Measurements from ENCODE around the gene SMYD1.

Gene SMYD1

DNA sequence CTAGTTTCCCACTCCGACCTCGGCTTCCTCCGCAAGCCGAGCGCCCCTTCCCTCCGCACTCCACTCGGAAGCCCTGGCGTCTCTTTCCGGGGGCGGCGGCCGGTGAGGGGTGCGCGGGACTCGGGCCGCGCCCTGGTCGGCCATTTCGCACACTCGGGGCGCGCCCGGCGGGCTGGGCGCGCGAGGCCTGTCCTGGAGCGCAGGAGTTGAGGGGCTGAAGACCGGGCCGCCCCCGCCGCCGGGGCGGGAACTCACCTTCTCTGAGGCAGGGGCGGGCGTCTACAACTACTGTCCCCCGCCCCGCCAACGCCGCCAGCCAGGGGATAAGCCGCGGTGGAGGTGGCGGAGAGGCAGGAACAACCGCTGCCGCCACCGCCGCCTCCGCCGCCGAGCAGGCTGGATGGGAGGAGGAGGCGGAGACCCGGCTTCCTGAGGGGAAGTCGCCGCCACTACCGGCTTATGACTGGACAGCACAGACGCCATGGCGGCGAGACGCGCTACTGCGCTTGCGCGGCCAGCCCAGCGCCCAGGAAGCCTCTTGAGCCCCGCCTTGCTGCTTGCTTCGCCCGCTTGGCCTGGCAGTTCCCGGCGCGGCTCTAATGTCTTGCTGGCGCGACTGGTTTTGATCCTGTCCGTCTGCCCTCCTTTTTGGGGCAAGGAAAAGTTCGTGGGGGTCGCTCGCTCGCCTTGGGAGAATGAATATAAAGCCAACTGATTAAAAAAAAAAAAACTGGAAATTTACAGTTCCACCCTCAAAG lies 12.1 kb upstream of the SMYD1 start, which contains the start of gene KRCC1:
TSS of gene KRCC1 (minus strand) at position 413 of the 758 bp plus-strand sequence. CDS start 27,220 bp downstream, outside the sequence.
- peak; percentile 92 for DNase-seq (ENCODE audit: low read depth)
- TF ChIP-seq, protein P1, sequence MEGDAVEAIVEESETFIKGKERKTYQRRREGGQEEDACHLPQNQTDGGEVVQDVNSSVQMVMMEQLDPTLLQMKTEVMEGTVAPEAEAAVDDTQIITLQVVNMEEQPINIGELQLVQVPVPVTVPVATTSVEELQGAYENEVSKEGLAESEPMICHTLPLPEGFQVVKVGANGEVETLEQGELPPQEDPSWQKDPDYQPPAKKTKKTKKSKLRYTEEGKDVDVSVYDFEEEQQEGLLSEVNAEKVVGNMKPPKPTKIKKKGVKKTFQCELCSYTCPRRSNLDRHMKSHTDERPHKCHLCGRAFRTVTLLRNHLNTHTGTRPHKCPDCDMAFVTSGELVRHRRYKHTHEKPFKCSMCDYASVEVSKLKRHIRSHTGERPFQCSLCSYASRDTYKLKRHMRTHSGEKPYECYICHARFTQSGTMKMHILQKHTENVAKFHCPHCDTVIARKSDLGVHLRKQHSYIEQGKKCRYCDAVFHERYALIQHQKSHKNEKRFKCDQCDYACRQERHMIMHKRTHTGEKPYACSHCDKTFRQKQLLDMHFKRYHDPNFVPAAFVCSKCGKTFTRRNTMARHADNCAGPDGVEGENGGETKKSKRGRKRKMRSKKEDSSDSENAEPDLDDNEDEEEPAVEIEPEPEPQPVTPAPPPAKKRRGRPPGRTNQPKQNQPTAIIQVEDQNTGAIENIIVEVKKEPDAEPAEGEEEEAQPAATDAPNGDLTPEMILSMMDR (IDR thresholded peaks at IDR 0.05; ENCODE audit: low read depth, low read length, missing control alignments) = no peak

DNA sequence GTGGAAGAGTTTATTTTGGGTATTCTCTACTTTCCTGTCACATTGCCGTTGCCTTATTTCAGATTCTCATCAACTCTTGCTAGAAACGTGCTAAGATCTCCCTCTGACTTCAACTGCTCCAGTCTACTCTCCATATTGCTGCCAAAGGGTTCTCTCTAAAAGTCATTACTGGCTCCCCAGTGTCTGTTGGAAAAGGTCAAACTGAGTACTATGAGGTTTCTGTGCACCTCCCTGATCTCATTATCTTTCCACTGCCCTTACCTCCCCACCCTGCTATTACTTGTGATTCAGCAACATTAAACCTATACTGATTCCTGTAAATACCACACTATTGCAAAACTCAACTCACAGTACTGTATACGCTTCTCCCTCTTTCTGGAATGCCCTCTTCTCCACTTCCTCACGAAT lies 10.2 kb upstream of the SMYD1 start:
- no peak for DNase-seq (ENCODE audit: low read depth)
- TF ChIP-seq, protein P1 (IDR thresholded peaks at IDR 0.05; ENCODE audit: low read depth, low read length, missing control alignments) = no peak
- no peak overlapping the region for H3K4me3 ChIP-seq (ENCODE audit: low read depth, low read length)

More for the DNA sequence above, 12.1 kb upstream of the SMYD1 start, which contains the start of gene KRCC1:
- peak within 1 kb of the TSS; percentile 96 for H3K4me3 ChIP-seq (ENCODE audit: low read depth, low read length)

DNA sequence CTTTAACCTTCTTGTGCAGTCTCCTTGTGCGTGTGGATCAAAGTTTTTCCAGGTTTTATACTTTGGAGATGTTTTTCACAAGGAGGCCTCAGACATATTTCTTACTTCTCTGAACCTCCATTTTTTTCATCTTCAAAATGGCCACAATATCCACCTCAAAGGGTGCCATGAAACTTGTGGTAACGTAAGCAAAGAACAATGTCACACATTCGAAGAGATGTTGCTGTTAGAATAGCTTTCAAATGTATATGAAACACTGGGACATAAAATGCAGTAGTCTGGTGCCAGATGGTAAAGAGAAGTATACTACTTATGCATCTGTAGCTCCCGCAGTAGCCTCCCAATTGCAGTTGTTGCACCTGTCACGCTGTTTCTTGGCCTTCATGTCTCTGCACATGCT lies 9.4 kb upstream of the SMYD1 start:
- no peak overlapping the region for H3K4me3 ChIP-seq (ENCODE audit: low read depth, low read length)
- TF ChIP-seq, protein P1 (IDR thresholded peaks at IDR 0.05; ENCODE audit: low read depth, low read length, missing control alignments) = no peak
- DNase-seq (ENCODE audit: low read depth) = no peak

DNA sequence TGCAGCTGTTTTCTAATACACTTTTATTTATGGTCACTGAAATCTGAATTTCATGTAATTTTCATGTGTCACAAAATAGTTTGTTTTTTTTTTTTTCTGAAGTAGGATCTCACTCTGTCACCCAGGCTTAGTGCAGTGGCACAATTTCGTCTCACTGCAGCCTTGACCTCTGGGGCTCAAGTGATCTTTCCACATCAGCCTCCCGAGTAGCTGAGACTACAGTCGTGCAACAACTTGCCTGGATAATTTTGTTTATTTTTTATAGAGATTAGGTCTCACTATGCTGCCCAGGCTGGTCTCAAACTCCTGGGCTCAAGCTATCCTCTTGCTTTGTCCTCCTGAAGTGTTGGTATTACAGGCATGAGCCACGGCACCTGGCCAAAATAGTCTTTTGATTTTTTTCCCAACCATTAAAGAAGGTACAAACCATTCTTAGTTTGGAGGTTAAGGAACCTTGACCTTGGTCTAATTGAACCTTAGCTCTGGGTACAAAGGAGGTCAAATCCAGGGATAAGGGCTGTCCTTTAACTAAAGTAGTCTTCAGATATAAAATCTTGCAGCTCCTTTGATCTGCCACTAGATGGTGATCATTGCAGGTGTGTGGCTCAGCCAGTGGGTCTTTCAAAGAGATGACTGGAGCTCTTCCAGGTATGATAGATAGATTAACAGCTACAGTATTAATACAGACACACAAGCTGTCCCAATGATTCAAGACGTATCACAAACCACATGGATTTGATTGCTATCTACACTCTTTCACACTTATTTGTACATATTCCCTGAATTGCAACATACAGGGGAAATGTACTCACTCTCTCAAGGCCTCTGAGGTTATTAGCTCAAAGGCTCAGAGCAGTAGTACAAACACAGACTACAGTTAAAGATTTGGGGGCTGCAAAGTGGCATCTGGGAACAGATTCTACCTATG lies 7.4 kb upstream of the SMYD1 start:
- TF ChIP-seq, protein P1 (IDR thresholded peaks at IDR 0.05; ENCODE audit: low read depth, low read length, missing control alignments) = peak; percentile 77
- H3K4me3 ChIP-seq (ENCODE audit: low read depth, low read length) = no peak overlapping the region
- DNase-seq (ENCODE audit: low read depth) = no peak

DNA sequence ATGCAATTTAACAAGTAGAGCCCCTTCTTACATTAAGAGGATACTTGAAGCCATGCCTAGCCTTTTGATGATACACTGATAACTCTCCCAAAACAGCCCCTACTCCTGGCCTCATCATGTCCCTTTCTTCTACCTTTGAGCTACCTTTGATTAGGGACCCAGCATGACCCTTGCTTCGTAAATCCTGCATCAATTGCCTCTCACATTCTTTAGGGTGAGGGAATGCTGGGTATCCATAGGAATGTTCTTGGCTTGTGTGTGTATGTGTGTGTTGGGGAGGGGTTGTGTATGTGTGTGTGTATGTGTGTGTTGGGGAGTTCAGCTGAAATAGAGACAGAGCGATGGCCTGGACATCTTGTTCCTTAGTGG lies 6.7 kb upstream of the SMYD1 start:
- H3K4me3 ChIP-seq (ENCODE audit: low read depth, low read length) = no peak overlapping the region
- DNase-seq (ENCODE audit: low read depth) = no peak
- TF ChIP-seq, protein P1 (IDR thresholded peaks at IDR 0.05; ENCODE audit: low read depth, low read length, missing control alignments) = no peak

DNA sequence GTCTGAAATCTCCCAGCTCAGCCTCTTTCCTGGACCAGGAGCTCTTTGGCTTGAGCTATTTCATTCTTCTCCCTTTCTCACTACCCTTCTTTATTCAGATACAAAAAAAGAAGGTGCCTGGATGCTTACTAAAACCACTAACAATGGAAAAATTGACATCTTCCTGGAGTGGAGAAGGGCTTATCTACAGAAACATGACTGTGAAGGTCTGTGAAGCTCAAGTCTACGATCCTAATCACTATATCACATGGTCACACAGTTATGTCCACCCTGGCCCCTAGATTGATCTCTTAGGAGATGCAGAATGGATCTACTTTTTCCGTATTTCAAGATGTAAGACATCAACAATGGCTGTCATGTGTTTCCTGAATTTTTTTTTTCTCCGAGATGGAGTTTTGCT lies 6.3 kb upstream of the SMYD1 start:
- TF ChIP-seq, protein P1 (IDR thresholded peaks at IDR 0.05; ENCODE audit: low read depth, low read length, missing control alignments) = no peak
- no peak for DNase-seq (ENCODE audit: low read depth)
- no peak overlapping the region for H3K4me3 ChIP-seq (ENCODE audit: low read depth, low read length)

Data from GM12864 (cell line).